Adrenal gland (tissue), 5 donors: ENCODE measurements around the gene FSIP1.

ENCODE experiments used
- POLR2A ChIP-seq, 2 donors: fragments of 450-650 bp; IDR thresholded peaks; one replicate each; pipeline ENCODE4 v1.6.1; 2017; ENCODE audit warnings: antibody characterized with exemption in 2 of 2, mild to moderate bottlenecking in 2 of 2, moderate library complexity in 1 of 2
- TF ChIP-seq, protein P1 (sequence below), 6 experiments: fragments of 450-650 bp in 4 of 6; fragments of 200-600 bp in 2 of 6; sonication (generic) in 1 of 6; IDR thresholded peaks; 1 replicate in 5 of 6; 2 replicates in 1 of 6; pipeline versions ENCODE4 v1.5.1 to v1.8.0; 2016 to 2021; ENCODE audit warnings: antibody characterized with exemption in 6 of 6, mild to moderate bottlenecking in 2 of 6, moderate library complexity in 1 of 6
- donor health status: DM: no; HTN: no; CAD: no.

DNA sequence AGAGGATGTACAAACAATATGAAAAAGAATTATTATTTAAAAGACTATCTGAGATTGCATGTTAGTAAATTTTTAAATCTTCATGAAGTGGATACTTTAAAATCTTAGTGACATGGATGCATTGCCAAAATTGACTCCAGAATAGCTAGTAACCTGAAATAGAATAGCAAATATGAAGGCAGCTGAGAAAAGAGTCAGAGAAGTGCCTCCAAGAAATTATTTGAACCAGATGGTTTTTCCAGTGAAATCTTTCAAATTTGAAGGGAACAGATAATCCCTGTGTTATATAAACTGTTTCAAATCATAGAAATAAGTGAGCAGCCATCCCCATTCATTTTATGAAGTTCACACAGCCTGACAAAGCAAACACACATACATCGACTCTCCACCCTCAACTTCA is 29.6 kb downstream of the FSIP1 start:
- TF ChIP-seq, protein P1, sequence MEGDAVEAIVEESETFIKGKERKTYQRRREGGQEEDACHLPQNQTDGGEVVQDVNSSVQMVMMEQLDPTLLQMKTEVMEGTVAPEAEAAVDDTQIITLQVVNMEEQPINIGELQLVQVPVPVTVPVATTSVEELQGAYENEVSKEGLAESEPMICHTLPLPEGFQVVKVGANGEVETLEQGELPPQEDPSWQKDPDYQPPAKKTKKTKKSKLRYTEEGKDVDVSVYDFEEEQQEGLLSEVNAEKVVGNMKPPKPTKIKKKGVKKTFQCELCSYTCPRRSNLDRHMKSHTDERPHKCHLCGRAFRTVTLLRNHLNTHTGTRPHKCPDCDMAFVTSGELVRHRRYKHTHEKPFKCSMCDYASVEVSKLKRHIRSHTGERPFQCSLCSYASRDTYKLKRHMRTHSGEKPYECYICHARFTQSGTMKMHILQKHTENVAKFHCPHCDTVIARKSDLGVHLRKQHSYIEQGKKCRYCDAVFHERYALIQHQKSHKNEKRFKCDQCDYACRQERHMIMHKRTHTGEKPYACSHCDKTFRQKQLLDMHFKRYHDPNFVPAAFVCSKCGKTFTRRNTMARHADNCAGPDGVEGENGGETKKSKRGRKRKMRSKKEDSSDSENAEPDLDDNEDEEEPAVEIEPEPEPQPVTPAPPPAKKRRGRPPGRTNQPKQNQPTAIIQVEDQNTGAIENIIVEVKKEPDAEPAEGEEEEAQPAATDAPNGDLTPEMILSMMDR (IDR thresholded peaks at IDR 0.05), result no peak
- no peak for TF ChIP-seq POLR2A (IDR thresholded peaks at IDR 0.05)
